Mucosa of descending colon (tissue), 3 donors: ENCODE data around the gene COG5. TPM values are rescaled to one million over a fixed set of nuclear protein-coding genes. Genes with fewer than 3 reads are reported as not detected.

Experiments
- ATAC-seq: fragments of 200-7000 bp; cut with Tn5 transposase; one replicate; pipeline ENCODE4 v1.9.1; 2020; ENCODE audit warnings: mild to moderate bottlenecking, moderate library complexity
- DNase-seq, 3 donors: peaks; one replicate each; pipeline ENCODE4 v3.0.0-alpha.2; 2020
- H3K36me3 ChIP-seq: fragments of 200-600 bp; one replicate; pipeline ENCODE4 v1.8.0; 2021; ENCODE audit warnings: low read depth, mild to moderate bottlenecking
- H3K4me1 ChIP-seq: fragments of 200-600 bp; one replicate; pipeline ENCODE4 v1.8.0; 2021; ENCODE audit warnings: low read depth, mild to moderate bottlenecking
- H3K4me3 ChIP-seq: fragments of 200-600 bp; one replicate; pipeline ENCODE4 v1.8.0; 2021; ENCODE audit warnings: mild to moderate bottlenecking
- H3K9me3 ChIP-seq: fragments of 200-600 bp; one replicate; pipeline ENCODE4 v1.8.0; 2021; ENCODE audit warnings: mild to moderate bottlenecking
- intact Hi-C, 2 donors: fragments of 100-400 bp; cut with DNase I in 1 of 2; cut with micrococcal nuclease in 1 of 2; formaldehyde crosslinking; loops; one replicate each; pipeline versions ENCODE4 v1.11.0 to v1.11.1; 2022; cut with DNase I, micrococcal nuclease
- total RNA-seq, 3 donors: library from RNA; stranded (reverse); fragmentation: NEBNext Ultra II Directional in 2 of 3; extraction: Animal tissue kit (Norgen Biotek cat#: 25700) in 2 of 3; gene quantifications; one replicate each; pipeline versions ENCODE4 v1.2.1 to v1.2.4, GENCODE V29; 2021 to 2023
- TF ChIP-seq, protein P1 (sequence below): fragments of 200-600 bp; IDR thresholded peaks from one replicate; pipeline ENCODE4 v1.8.0; 2022; ENCODE audit warnings: antibody characterized with exemption, mild to moderate bottlenecking
- donor health status: DM: no; HTN: no; CAD: no; lungs with moderate emphysema.
- donor health status: DM: no; HTN: no; CAD: no.
- donor health status: DM: no; HTN: yes; CAD: no.

COG5 gene
- total RNA-seq, 3 donors from 2014 or later = 46.8 to 56.4 (median 47.7) TPM

DNA sequence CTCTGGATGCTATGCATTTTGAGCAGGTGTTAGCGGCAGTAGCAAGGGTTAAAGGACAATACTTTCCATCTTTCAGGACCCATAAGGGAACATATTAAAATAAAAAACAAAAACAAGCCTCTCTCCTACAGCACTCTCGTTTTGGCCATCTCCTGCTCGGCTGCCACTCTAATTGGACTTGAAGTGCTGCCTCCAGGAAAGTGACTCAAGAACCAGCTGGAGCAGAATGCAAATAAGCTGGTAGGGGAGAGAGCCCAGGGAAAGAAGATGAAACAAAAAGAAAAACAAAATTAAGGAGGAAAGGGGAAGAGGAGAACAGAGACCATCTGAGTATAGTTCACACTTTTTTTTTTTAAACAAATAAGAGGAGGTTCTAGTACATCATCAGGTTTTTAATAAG, 329.3 kb downstream of the COG5 start:
- ATAC-seq (no peak), DNase-seq (no peak)
- no peaks in the 10 kb centered on the region for H3K36me3 ChIP-seq
- H3K4me1 ChIP-seq = no peaks in the 10 kb centered on the region
- no peaks in the 10 kb centered on the region for H3K9me3 ChIP-seq
- intact Hi-C loops = no loop called here
- TF ChIP-seq, protein P1, sequence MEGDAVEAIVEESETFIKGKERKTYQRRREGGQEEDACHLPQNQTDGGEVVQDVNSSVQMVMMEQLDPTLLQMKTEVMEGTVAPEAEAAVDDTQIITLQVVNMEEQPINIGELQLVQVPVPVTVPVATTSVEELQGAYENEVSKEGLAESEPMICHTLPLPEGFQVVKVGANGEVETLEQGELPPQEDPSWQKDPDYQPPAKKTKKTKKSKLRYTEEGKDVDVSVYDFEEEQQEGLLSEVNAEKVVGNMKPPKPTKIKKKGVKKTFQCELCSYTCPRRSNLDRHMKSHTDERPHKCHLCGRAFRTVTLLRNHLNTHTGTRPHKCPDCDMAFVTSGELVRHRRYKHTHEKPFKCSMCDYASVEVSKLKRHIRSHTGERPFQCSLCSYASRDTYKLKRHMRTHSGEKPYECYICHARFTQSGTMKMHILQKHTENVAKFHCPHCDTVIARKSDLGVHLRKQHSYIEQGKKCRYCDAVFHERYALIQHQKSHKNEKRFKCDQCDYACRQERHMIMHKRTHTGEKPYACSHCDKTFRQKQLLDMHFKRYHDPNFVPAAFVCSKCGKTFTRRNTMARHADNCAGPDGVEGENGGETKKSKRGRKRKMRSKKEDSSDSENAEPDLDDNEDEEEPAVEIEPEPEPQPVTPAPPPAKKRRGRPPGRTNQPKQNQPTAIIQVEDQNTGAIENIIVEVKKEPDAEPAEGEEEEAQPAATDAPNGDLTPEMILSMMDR = no peak
- no peak overlapping the region for H3K4me3 ChIP-seq

DNA sequence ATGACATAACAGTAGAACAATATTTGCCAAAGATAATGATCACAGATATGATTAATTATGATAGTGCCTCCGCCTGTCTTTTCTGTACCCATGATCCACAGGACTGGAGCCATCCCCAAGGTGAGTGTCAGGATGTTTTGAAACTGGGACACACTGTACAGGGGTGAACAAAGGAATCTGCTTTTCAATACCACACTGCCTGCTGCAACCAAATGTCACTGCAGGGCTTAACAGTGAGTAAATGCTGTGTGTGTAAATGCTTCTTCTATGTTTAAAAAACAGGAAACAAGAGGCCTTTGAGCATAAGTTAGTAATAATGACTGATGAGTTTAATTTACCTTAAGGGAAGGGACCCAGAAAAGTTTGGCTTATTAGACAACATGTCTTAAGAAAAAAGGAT, 329.7 kb downstream of the COG5 start:
- intact Hi-C loops = no loop called here
- Histone ChIP-seq H3K9me3 (no peaks in the 10 kb centered on the region), H3K4me3 (no peak overlapping the region), H3K4me1 (no peaks in the 10 kb centered on the region), H3K36me3 (no peaks in the 10 kb centered on the region)
- TF ChIP-seq, protein P1 = no peak
- ATAC-seq = no peak
- no peak for DNase-seq

DNA sequence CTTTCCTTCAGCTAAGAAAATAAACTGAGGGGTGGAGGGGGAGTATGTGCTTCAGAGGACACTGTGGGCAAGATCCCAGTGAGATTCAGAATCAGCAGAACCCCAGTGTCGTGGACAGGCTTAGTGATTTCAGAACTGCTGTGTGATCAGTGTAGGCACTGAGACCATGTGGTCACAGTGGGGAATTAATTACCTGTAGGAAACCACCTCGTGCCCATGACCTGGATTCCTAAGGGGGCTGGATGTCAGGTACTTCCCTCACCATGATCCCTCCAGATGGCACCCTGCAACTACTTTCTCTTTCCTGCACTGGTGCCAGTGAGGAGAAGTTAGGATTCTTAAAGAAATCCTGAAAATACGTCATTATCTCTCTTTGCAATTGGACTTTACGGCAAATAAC, 330.5 kb downstream of the COG5 start:
- TF ChIP-seq, protein P1 = no peak

DNA sequence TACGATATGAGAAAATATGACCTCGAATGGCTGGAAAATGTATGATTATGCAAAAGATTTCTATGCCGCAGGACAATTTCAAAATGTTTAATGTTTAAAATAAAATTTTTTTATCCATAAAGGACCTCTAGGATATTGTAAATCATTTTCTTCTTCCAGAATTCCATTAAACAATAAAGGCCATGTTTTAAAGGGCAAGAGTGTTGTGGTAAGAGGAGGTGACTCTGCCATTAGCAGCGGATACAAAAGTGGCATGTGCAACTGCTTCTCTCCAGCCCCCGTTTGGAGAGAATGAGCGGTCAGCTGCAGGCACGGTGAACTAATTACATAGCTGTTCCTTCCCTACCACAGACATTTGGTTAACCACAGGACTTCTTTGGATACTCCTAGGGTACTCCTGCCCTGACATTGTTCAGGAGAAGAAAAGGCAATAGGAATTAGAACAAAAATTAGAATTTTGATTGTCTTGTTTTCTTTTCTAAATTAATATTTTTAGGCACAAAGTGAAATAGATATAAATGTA, 331.1 kb downstream of the COG5 start:
- TF ChIP-seq, protein P1 = no peak
- DNase-seq (no peak), ATAC-seq (no peak)
- intact Hi-C loops = no loop called here
- Histone ChIP-seq H3K36me3 (no peaks in the 10 kb centered on the region), H3K4me1 (no peaks in the 10 kb centered on the region), H3K9me3 (no peaks in the 10 kb centered on the region), H3K4me3 (no peak overlapping the region)

More for the DNA sequence above, 330.5 kb downstream of the COG5 start:
- intact Hi-C loops = no loop called here
- Histone ChIP-seq H3K9me3 (no peaks in the 10 kb centered on the region), H3K36me3 (no peaks in the 10 kb centered on the region), H3K4me3 (no peak overlapping the region), H3K4me1 (no peaks in the 10 kb centered on the region)
- DNase-seq (no peak), ATAC-seq (no peak)

DNA sequence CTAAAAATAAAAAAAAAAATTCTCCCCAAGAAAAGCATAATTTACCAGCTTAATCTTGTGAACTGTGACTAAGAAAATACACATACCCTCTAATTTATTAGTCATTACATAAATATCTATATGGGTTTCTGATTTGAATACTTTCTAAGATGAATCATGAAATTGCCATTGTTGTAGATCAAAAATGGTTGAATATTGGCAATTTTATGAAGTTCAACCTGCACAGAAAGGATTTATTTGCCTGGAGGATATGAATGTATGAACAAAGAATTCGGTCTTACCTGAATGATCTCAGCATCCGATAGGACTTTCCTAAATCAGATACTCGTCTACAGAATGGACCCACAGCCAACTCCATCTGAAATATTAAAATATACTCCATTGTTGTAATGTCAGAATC, 333.4 kb downstream of the COG5 start:
- Histone ChIP-seq H3K36me3 (no peaks in the 10 kb centered on the region), H3K4me3 (no peak overlapping the region), H3K9me3 (no peaks in the 10 kb centered on the region), H3K4me1 (no peaks in the 10 kb centered on the region)
- ATAC-seq = no peak
- DNase-seq = no peak
- intact Hi-C loops = no loop called here
- TF ChIP-seq, protein P1 = no peak

DNA sequence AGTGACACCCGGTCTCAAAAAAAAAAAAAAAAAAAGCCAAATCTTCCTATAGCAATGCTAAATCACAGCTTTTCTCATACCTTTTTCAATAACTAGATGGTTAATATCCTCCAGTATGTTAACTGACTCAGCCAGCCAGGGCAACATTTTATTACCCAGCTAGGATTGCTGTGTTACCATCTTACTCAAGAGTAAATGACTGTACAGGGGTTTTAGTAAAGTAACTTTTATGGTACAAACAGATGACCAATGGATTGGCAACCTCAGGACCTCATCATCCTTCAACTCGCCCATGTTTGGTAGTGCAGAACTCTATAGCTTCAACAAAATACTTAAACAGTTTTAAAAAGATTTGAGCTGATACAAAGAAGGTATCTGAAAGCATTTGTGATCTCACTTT, 335.4 kb downstream of the COG5 start:
- no peaks in the 10 kb centered on the region for H3K4me1 ChIP-seq
- intact Hi-C loops = no loop called here
- H3K4me3 ChIP-seq = no peak overlapping the region
- TF ChIP-seq, protein P1 = no peak
- DNase-seq (no peak), ATAC-seq (no peak)
- no peaks in the 10 kb centered on the region for H3K36me3 ChIP-seq
- H3K9me3 ChIP-seq = no peaks in the 10 kb centered on the region
